HG03280 (cell line): ENCODE results near the gene EHBP1.

Experiments
- ATAC-seq: cut with Tn5 transposase; IDR thresholded peaks from one replicate; pipeline ENCODE4 v1.9.1; 2021; ENCODE audit warnings: mild to moderate bottlenecking, moderate library complexity; ENCODE audit not compliant: unreplicated experiment

Gene EHBP1

GRCh38 chr2:62705007-62705829 lies at the start of gene EHBP1:
Gene EHBP1 (plus strand): TSS chr2:62705713. CDS start chr2:62707192, 1,479 bp downstream.
- peak; percentile 96 for ATAC-seq

- no peak for ATAC-seq
These were observed 47.7 kb upstream of the EHBP1 start for GRCh38 chr2:62657783-62658182.

- ATAC-seq, result no peak
These were observed 46.6 kb upstream of the EHBP1 start for GRCh38 chr2:62658891-62659290.

GRCh38 chr2:62660087-62660486 lies 45.4 kb upstream of the EHBP1 start:
- ATAC-seq, result peak; percentile 83

GRCh38 chr2:62660582-62661262 lies 44.8 kb upstream of the EHBP1 start:
- ATAC-seq, result no peak

- no peak for ATAC-seq
These were observed 44.3 kb upstream of the EHBP1 start for GRCh38 chr2:62661263-62661635.

- ATAC-seq, result no peak
These were observed 43.4 kb upstream of the EHBP1 start for GRCh38 chr2:62662131-62662530.

- no peak for ATAC-seq
These were observed 43.0 kb upstream of the EHBP1 start for GRCh38 chr2:62662554-62662953.

GRCh38 chr2:62663411-62663810 lies 42.1 kb upstream of the EHBP1 start:
- no peak for ATAC-seq

GRCh38 chr2:62663920-62664795 lies 41.4 kb upstream of the EHBP1 start:
- no peak for ATAC-seq

- no peak for ATAC-seq
These were observed 40.1 kb upstream of the EHBP1 start for GRCh38 chr2:62665446-62665845.

- ATAC-seq, result no peak
These were observed 36.3 kb upstream of the EHBP1 start for GRCh38 chr2:62669180-62669579.

- no peak for ATAC-seq
These were observed 32.9 kb upstream of the EHBP1 start for GRCh38 chr2:62672601-62673000.

- no peak for ATAC-seq
These were observed 30.5 kb upstream of the EHBP1 start for GRCh38 chr2:62675062-62675461.

GRCh38 chr2:62685256-62685655 lies 20.3 kb upstream of the EHBP1 start:
- ATAC-seq, result no peak

- no peak for ATAC-seq
These were observed 19.4 kb upstream of the EHBP1 start for GRCh38 chr2:62686012-62686685.

GRCh38 chr2:62687636-62688035 lies 17.9 kb upstream of the EHBP1 start:
- no peak for ATAC-seq

- no peak for ATAC-seq
These were observed 16.7 kb upstream of the EHBP1 start for GRCh38 chr2:62688771-62689170.

GRCh38 chr2:62691186-62691585 lies 14.3 kb upstream of the EHBP1 start:
- no peak for ATAC-seq

- ATAC-seq, result no peak
These were observed 13.3 kb upstream of the EHBP1 start for GRCh38 chr2:62692225-62692624.

GRCh38 chr2:62698653-62699052 lies 6.9 kb upstream of the EHBP1 start:
- ATAC-seq, result no peak
